GM12873 (cell line): ENCODE data around the gene RCAN2.

Experiments
- TF ChIP-seq, protein P1 (sequence below): IDR thresholded peaks from 2 replicates; pipeline ENCODE4 v1.5.1; 2012; ENCODE audit warnings: low read depth, mild to moderate bottlenecking, moderate library complexity, low read length, control low read depth; ENCODE audit not compliant: insufficient read depth; ENCODE audit errors: missing control alignments

RCAN2 gene

DNA sequence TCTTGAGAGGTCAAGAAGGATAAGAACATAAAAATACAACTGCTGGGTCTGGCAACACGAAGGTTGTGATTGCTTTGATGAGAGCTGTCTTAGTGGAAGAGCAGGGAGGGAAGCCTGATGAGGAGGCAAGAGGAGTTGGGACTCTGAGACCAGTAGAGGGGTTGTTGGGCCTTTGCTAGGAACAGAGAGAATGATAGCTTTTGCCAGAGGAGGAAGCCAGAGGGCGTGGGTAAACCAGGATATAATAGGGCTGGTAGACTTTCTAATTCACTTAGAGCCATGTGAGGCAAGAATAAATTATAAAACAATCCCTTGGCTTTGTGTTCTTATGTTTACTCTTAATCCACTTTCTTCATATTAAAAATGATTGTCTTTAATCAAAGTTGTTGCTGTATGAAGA is 78.6 kb downstream of the RCAN2 start:
- TF ChIP-seq, protein P1, sequence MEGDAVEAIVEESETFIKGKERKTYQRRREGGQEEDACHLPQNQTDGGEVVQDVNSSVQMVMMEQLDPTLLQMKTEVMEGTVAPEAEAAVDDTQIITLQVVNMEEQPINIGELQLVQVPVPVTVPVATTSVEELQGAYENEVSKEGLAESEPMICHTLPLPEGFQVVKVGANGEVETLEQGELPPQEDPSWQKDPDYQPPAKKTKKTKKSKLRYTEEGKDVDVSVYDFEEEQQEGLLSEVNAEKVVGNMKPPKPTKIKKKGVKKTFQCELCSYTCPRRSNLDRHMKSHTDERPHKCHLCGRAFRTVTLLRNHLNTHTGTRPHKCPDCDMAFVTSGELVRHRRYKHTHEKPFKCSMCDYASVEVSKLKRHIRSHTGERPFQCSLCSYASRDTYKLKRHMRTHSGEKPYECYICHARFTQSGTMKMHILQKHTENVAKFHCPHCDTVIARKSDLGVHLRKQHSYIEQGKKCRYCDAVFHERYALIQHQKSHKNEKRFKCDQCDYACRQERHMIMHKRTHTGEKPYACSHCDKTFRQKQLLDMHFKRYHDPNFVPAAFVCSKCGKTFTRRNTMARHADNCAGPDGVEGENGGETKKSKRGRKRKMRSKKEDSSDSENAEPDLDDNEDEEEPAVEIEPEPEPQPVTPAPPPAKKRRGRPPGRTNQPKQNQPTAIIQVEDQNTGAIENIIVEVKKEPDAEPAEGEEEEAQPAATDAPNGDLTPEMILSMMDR = no peak

DNA sequence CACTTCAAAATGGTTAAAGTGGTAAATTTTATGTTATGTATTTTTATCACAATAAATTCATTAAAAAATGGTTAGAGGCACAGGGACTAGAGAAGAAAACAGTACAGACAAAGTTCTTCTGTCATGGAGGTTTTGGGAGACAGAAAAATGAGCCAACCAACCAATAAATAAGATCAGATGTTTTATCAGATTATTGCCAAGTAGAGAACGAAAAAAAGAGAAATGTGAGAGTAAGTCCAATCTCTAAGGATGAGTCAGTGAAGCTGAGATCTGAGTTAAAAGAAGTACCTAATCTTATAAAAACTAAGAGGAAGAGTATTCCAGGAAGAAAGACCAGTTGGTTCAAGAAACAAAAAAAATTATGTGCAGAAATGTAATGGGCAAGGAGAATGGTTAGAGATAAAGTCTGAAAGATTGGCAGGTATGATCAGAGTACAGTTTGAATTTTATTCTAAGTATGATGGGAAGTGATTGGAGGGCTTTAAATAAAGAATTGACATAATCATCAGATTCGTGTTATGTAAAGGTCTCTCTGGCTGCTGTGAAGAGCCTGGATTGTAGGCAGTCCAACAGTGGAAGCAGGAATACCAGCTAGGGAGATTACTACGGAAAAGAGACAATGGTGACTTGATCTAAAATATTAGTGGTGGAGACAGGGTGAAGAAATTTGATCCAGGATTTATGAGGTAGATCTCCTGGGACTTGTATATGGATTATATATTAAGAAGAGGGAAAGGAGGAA is 79.6 kb downstream of the RCAN2 start:
- TF ChIP-seq, protein P1 = no peak

DNA sequence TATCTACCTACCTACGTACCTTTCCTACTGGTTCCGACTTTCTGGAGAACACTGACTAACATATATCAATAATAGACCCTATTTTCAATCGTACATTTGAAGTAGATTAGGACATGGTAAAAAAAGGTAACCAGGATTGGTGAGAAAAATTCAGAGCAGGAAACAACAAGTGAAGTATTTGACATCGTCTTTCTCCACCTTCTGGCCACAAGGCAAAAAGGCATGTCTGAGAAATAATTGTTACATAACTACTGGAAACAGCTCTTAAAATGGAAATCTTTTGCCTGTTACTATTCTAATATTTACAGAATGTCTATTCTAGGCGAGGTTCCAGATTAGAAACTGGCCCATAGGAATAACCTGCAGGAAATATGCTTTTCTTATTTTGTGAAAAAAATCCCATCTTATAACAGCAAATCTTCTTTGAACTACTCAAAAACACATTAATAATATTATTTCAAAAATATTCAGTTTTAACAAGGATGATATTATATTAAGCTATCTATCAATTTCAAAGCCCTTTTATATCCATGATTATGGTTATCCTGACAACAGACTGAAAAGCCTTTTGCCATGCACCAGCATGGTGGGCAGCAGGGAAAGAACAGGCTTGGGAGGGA is 80.8 kb downstream of the RCAN2 start:
- TF ChIP-seq, protein P1 = peak; percentile 75

DNA sequence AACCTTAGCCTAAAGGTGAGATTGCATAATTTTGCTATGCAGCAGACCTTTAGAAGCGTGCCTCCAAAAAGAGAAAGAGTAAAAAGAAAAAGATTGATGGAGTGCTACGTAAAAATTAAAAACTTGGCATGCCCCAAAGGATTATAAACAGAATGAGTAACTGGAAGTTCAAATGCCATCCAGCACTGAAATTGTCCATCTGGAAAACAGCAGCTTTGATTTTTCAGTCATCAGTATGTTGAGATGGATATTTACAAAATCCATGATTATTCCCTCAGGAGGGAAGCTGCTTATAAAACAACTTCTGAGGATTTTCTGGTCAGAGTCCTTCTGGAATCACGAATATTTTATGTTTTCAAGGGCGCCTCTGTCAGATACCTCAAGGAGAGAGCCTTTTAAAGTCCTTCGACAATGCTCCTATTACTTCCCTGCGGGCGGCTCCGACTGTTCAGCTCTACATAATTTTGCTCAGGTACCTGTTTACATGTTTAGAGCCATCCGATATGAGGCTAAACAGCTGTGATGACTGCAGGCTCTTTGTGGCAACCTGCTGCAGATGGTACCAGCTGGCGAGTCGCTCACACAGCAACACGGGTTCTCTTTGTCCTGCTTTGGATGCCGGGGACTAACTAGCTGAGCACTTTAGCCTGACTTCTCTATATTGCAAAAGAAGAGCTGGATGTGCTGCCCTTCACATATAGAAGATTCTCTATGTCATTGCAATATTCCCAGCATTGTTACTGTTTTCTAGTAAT is 83.3 kb downstream of the RCAN2 start:
- TF ChIP-seq, protein P1 = no peak

DNA sequence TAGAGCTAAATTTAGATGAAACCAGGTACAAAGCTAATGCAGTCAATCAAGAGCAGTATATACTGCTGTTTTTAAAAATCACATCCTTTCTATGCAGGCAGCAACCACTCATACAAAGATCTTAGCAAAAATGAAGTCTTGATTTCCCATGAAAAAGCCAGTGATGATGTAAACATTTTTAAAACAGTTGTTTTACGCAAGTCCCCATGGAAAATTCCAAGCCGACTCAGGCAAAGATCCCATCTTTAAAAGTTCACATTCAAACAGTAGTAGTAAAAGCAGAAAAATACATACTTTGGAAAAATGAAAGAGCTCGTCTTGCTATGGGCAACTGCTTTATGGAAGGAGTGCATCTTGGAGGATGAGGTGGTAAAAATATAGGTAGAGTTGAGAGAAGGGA is 84.0 kb downstream of the RCAN2 start:
- TF ChIP-seq, protein P1 = no peak

DNA sequence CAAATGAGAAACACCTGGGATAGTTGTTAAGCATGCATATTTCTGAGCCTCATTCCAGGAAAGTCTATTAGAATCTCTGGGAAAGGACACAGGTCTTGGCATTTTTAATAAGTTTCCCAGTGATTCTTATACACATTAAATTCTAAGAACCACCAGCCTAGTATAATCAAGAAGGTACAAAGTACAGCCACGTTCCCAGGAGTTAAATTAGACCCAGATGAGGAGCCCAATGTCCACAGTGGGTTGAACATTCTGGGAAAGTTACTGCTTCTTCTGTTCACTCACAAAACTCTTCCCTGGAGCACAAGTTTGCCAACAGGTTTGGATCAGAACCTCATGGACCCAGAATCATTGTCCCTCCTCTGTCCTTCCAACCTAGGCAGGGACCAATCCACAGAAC is 90.4 kb downstream of the RCAN2 start:
- TF ChIP-seq, protein P1 = no peak

DNA sequence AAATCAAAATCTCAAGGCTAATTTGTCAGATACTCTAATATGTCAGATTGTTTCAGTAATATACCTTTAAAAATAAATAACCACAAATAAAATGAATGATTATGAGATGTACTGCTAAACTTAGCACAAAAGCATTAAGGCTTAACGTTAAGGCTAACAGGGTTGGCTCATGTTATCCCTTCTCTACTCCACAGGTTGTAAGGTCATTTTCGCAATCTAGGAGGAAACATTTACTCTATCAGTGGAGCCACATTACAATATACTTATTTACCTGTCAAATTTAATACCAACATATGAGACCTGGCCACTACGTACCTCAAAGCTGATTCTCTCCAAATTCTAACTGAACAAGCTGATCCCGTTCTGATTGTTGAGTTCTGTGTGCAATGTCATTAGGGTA is 95.7 kb downstream of the RCAN2 start:
- TF ChIP-seq, protein P1 = no peak
